GM19193 (cell line): ENCODE data around the gene C19orf25.

ENCODE experiments used
- POLR2A ChIP-seq: IDR thresholded peaks from 4 replicates; pipeline ENCODE4 v1.6.1; 2011; ENCODE audit not compliant: insufficient read depth, insufficient read length; ENCODE audit errors: extremely low read depth

Gene C19orf25

DNA sequence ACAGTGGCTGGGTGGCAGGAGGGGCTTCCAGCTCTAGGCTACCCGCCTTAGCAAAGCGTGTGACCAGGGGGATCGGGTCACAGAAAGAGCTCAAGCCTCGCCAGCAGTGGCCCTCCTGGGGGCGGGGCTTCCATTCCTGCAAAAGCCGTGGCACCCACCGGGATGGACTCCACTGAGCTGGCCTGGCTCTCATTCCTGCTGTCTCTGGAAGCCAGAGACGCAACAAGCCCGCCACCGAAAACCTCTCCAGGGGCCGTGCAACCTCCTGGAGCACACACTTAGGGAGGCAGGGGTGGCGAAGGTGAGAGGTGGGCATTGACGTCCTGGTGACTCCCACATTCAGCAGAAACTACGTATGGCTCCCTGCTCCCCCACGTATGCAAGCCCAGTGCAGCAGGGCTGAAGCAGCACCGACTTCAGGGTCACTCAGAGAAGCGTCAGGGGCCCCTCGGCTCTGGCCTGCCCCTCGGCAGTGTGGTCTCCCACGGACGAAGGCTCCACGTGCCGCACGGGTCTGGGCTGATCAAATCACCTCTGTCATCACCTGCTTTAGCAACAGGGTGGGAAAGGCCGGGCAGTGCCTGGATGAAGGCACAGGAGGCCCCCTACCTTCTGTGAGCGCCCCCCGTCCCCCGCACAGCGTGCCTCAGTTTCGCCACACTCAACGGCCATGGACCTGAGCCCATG, 3.1 kb downstream of the C19orf25 start:
- no peak for TF ChIP-seq POLR2A

DNA sequence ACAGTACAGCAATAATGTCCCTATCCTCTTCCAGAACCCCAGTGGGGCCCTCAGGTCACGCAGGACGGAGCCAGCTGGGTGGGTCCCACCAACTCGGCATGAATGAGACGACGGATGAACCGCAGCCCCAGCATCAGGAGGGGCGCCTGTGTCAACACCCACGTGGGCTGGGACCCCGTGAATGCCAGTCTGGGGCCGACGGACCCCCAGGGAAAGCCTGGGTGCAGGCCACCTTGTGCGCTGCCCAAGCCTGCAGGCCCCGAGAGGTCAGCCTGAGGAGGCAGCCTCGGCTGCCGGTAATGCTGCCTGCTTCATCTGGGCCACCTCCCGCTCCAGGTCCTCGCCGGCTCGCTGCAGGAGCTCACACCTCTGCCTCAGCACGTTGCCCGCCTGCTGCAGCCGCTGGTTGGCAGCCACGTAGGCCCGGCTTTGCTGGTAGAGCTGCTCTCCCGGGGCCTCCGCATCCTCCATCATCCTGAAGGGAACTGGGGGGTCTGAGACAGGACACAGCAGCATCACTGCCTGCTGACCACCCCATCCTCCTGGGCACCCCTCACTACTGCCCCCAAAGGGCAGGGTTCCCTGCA, 4.2 kb downstream of the C19orf25 start:
- no peak for TF ChIP-seq POLR2A

DNA sequence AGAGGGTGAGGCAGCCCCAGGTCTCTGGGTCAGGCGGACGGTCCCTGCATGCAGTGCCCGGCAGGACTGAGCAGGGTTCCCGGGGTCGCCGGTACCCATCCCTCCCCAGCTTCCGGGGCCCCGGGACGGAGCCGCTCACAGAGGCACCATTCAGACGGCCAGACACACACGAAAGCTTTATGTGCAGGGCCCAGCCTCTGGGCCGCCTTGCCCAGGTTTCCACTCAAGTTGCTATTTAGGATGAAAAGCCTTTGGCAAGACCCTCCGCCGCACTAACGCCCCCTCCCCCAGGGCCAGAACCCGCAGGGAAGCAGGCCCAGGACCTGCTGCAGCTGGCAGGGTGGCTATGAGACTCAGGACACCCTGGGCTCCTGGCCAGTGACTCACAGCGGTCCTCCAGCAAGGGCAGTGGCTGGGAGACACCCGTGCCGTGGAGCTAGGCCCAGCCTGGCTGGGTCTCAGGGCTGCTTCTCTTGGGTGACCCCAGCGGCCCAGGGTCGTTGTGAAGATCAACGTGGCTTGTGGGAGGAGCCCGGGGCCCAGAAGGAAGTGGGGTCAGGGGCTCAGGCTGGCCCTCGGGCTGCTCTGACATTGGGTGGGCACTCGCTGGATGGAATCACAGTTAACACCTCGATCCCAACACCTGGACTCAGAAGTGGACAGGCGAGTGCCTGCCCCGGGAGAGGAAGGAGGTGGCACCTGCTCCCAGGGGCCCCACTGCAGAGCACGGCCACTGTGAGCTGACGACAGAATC, 4.8 kb downstream of the C19orf25 start:
- TF ChIP-seq POLR2A = no peak

DNA sequence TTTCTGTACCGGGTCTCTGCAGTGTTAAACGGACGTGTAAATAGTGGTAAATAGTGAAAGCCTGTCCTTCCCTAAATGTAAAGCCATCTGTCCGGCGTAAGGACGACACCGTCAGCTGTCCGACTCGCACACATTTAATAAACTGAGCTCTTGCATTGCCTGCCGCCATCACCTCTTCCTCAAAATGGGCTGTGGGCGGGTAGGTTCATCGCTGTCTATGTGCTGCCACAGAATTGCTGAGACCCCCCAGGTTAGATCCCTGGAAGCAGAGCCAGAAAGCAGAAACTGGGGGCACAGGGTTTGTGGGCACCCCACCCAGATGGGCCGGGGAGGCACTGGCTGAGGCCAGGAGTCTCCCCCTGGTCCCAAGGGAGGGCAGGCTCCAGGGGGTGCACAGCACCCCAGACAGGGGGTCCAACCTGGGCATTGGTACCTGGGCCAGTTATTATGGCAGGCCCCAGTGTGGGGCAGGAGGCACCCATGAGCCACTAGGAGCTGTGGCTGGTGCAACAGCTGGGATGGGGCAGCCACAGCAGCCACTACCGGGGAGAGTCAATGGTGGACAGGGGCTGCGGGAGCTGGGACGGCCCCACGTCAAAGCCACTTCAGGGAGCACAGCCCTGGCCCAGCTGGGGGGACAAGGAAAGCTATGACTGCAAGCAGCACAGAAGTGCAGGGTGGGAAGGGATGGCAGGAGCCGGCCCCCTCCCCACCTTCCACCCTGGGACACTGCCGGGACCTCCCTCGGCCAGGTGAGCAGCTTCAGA, 5.7 kb downstream of the C19orf25 start:
- no peak for TF ChIP-seq POLR2A

DNA sequence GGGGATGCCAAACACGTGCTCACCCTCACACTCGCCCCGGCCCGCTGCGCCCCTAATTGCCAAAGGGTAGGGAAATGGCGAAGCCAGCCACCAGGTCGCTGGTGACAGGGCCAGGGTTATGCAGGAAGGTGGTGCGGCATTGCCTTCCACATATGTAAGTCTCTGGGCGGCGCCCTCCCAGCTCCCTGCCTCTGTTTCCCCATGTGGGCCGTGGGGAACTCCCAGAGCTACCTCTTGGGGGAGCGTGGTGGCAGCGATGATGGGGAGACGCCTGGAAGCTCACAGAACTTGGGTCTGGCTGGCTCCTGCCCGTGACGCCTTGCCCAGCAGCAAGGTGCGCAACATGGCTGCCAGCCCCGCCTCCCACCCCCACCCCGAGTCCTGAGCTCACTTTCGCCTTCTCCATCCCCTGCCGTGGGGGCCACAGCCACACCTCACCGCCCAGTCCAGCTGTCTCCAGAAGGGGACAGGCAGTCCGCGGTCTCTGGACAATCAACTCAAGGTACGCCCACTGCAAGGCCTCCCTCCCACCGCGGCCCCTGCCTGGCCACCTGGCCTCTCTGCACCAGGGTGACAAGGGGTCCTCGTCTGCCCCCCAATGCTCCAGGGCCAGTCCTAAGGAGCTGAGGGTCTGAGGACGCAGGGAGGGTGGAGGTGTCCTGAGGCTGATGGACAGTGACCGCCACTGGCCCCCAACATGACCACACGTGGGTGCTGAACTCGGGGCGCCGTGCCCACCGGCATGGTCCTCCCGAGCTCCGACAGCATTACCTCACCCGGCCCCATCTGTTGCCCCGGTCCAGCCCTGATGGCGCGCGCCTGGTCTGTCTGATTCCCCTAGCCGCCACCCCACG, 6.6 kb downstream of the C19orf25 start:
- no peak for TF ChIP-seq POLR2A

DNA sequence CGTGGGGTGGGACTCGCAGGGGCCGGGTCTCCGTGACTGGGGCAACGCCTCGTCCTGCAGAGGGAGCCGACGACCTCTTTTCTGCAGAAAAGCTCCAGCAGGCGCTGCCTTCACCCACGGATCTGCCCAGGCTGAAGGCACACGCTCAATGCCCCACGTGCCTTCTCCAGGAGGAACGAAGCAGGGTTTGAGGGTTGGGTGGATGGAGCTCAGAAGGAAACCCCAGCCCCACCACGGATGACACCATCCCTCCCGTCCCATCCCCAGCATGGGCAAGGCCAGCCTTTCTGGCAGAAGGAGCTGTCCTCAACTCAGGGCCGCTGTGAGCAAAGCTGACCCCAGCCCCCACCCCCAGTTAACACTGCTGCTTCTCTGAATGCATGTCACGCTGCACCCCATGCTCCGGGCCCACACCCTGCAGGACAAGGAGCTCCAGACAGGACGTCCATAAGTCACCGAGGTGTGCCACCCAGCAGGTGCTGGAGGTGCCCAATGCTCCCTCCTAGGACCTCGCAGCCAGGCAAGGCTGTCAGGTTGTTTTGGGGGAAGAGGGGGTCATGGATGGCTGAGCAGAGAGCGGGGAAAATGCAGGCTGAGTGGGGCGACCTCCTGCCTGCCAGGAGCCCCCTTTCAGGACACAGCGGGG, 7.4 kb downstream of the C19orf25 start:
- no peak for TF ChIP-seq POLR2A

DNA sequence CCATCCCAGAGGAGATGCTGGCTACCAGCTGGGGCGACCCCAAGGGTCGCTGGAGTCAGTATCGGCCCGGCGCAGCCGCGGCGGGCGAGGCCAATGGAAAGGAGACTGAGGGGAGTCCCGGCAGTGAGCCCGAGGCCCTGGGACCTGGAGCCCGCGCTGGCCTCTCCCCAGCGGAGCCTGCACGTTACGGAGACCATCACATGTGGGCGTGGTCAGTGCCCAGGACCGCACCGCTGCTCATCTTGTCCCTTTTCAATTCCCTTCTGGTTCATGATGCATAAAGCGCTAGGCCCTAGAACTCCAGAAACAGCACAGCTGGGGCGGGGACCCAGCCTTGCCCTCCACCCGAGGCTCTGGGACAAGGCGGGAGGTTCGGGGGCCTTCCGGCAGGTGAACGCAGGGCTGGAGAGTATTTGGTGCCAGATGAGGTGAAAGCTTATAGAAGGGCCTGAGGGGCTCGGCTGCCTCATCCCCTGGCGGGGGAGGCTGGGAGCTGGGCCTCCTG, 8.0 kb downstream of the C19orf25 start:
- TF ChIP-seq POLR2A = no peak

DNA sequence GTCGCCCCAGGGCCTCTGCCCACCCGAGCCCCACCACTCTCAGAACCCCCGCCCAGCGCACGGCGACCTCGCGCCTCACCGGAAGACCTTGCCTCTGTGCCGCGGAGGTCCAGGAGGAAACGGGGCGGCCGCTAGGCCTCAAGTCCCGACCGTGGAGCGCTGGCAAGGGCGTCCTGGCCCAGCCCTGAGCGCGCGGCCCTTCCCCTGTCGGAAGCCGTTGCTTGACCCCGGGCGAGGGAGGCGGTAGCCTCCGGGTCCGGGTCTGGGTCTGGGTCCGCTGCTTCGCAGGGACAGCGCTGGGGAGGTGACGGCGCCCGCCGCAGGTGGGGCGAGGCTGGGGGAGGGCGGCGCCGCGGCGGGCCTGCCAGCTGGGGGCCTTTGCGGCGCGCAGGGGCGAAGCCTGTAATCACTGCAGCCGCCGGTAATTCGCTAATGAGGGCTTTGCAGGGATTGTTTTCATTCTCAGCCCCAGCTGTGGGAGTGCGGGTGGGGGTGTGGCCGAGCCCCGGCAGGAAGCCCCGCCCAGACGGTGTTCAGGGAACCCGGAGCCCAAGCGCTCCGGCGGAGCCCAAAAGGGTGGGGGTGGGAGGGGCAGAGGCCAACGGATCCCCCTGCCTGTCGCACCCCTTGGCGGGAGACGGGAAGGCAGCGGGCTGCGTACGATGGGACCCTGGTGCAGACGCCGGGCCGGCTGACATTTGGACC, 8.6 kb downstream of the C19orf25 start:
- TF ChIP-seq POLR2A = no peak

DNA sequence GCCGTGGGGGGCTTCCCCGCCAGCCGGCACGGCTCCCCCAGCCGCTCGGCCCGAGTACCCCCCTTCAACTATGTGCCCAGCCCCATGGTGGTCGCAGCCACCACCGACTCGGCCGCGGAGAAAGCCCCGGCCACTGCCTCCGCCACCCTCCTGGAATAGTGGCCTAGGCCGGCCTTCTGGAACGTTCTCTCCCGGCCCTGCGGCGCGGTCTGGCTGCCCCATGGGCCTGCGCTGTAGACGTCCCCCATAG, 9.0 kb downstream of the C19orf25 start:
- TF ChIP-seq POLR2A = no peak

DNA sequence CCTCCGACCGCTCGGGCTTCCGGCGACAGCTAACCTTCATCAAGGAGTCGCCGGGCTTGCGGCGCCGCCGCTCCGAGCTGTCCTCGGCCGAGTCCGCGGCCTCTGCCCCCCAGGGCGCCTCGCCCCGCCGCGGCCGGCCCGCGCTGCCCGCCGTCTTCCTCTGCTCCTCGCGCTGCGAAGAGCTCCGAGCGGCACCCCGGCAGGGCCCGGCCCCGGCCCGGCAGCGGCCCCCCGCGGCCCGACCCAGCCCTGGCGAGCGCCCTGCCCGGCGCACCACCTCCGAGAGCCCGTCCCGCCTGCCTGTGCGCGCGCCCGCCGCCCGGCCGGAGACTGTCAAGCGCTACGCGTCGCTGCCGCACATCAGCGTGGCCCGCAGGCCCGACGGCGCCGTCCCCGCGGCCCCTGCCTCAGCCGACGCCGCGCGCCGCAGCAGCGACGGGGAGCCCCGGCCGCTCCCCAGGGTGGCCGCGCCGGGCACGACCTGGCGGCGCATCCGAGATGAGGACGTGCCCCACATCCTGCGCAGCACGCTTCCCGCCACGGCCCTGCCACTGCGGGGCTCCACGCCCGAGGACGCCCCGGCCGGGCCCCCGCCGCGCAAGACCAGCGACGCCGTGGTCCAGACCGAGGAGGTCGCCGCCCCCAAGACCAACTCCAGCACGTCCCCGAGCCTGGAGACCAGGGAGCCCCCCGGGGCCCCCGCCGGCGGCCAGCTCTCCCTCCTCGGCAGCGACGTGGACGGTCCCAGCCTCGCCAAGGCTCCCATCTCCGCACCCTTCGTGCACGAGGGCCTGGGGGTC, 9.6 kb downstream of the C19orf25 start:
- TF ChIP-seq POLR2A = no peak

DNA sequence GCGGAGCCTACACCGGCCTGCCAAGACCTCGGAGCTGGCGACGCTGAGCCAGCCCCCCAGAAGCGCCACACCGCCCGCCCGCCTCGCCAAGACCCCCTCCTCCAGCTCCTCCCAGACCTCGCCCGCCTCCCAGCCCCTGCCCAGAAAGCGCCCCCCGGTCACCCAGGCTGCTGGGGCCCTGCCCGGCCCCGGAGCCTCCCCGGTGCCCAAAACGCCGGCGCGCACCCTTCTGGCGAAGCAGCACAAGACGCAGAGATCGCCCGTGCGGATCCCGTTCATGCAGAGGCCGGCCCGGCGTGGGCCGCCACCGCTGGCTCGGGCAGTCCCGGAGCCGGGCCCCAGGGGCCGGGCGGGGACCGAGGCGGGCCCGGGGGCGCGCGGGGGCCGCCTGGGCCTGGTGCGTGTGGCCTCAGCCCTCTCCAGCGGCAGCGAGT, 10.2 kb downstream of the C19orf25 start:
- TF ChIP-seq POLR2A = no peak

DNA sequence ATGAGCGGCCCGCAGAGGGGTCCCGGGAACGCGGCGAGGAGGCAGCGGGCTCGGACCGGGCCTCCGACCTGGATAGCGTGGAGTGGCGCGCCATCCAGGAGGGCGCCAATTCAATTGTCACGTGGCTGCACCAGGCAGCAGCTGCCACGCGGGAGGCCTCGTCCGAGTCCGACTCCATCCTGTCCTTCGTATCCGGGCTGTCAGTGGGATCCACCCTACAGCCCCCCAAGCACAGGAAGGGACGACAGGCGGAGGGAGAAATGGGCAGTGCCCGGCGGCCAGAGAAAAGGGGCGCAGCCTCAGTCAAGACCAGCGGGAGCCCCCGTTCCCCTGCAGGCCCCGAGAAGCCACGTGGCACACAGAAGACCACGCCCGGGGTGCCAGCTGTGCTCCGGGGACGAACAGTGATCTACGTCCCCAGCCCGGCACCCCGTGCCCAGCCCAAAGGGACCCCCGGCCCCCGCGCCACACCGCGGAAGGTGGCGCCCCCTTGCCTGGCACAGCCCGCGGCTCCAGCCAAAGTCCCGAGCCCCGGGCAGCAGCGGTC, 10.7 kb downstream of the C19orf25 start:
- no peak for TF ChIP-seq POLR2A
